Measurements from ENCODE around the gene PNPLA7.

GRCh38 chr9:137448602-137448962 lies 101.6 kb downstream of the PNPLA7 start:
- TF ChIP-seq PKNOX1 (IDR thresholded peaks at IDR 0.05) (no peak), SP1 (IDR thresholded peaks at IDR 0.05) (no peak), BHLHE40 (IDR thresholded peaks at IDR 0.05; ENCODE audit: borderline replicate concordance) (no peak), FOXM1 (IDR thresholded peaks at IDR 0.05; ENCODE audit: borderline replicate concordance) (no peak), FOXA1 (IDR thresholded peaks at IDR 0.05) (no peak), NFRKB (IDR thresholded peaks at IDR 0.05) (no peak), TARDBP (IDR thresholded peaks at IDR 0.05) (no peak)

Measured in HEK293T (cell line).